Keratinocyte (primary cell): ENCODE results near the gene NHSL1. TPM values are rescaled to one million over a fixed set of nuclear protein-coding genes. Genes with fewer than 3 reads are reported as not detected.

ENCODE experiments used
- DNase-seq: peaks from one replicate; pipeline ENCODE4 v3.0.0-alpha.2; 2011; ENCODE audit warnings: low read depth, missing footprints, low spot score
- FAIRE-seq: peaks from 2 replicates; lab custom pipeline; 2011; peaks lifted over from hg19 to GRCh38; lab: Jason Lieb, UNC
- H2AFZ ChIP-seq: 2 replicates; pipeline ENCODE4 v1.6.0; 2012; ENCODE audit warnings: low read length, control low read depth, inconsistent platforms; ENCODE audit not compliant: control insufficient read depth
- H3K27ac ChIP-seq: 2 replicates; pipeline ENCODE4 v1.5.1; 2011; ENCODE audit warnings: low read length; ENCODE audit not compliant: control insufficient read depth, insufficient read depth
- H3K27me3 ChIP-seq: 3 replicates; pipeline ENCODE4 v1.6.0; 2011; ENCODE audit warnings: low read length; ENCODE audit not compliant: control insufficient read depth, insufficient read depth; ENCODE audit errors: extremely low read depth
- H3K36me3 ChIP-seq, 2 experiments: 2 replicates in 1 of 2; 3 replicates in 1 of 2; pipeline ENCODE4 v1.5.1; 2011; ENCODE audit warnings: low read length in 2 of 2, mild to moderate bottlenecking in 1 of 2; ENCODE audit not compliant: control insufficient read depth in 2 of 2, insufficient read depth in 2 of 2; ENCODE audit errors: extremely low read depth in 1 of 2
- H3K4me1 ChIP-seq: 3 replicates; pipeline ENCODE4 v1.5.1; 2011; ENCODE audit warnings: low read length; ENCODE audit not compliant: control insufficient read depth, insufficient read depth; ENCODE audit errors: extremely low read depth
- H3K4me2 ChIP-seq: 3 replicates; pipeline ENCODE4 v1.6.0; 2011; ENCODE audit warnings: low read depth, low read length; ENCODE audit not compliant: control insufficient read depth, insufficient read depth; ENCODE audit errors: extremely low read depth
- H3K4me3 ChIP-seq, 3 experiments: fragments of 200-600 bp in 1 of 3; sonication (generic) in 1 of 3; 2 replicates in 2 of 3; 3 replicates in 1 of 3; pipeline ENCODE4 v1.5.1; 2011 to 2016; ENCODE audit warnings: low read length in 3 of 3, mild to moderate bottlenecking in 3 of 3, control low read depth in 2 of 3, inconsistent platforms in 1 of 3, low read depth in 1 of 3, mixed read lengths in 1 of 3, mixed run types in 1 of 3, moderate library complexity in 1 of 3; ENCODE audit not compliant: control insufficient read depth in 2 of 3, insufficient read depth in 2 of 3; ENCODE audit errors: extremely low read depth in 1 of 3
- H3K79me2 ChIP-seq: 2 replicates; pipeline ENCODE4 v1.6.0; 2012; ENCODE audit warnings: low read length; ENCODE audit not compliant: control insufficient read depth, insufficient read depth
- H3K9ac ChIP-seq: 3 replicates; pipeline ENCODE4 v1.6.0; 2011; ENCODE audit warnings: low read length; ENCODE audit not compliant: control insufficient read depth, insufficient read depth; ENCODE audit errors: extremely low read depth
- H3K9me1 ChIP-seq: 3 replicates; pipeline ENCODE4 v1.6.0; 2011; ENCODE audit warnings: low read length; ENCODE audit not compliant: control insufficient read depth, insufficient read depth; ENCODE audit errors: extremely low read depth
- H3K9me3 ChIP-seq: 2 replicates; pipeline ENCODE4 v1.5.1; 2012; ENCODE audit warnings: low read depth, low read length; ENCODE audit not compliant: control insufficient read depth
- H4K20me1 ChIP-seq: 3 replicates; pipeline ENCODE4 v1.6.0; 2011; ENCODE audit warnings: low read length; ENCODE audit not compliant: control insufficient read depth, insufficient read depth; ENCODE audit errors: extremely low read depth
- CTCF ChIP-seq, 3 experiments: IDR thresholded peaks in 1 of 3; conservative IDR thresholded peaks in 1 of 3; optimal IDR thresholded peaks in 1 of 3; 2 replicates in 2 of 3; 3 replicates in 1 of 3; pipeline versions ENCODE3 to v1.5.1; 2011; ENCODE audit warnings: low read length in 3 of 3, mild to moderate bottlenecking in 3 of 3, moderate library complexity in 2 of 3, control low read depth in 1 of 3, inconsistent platforms in 1 of 3; ENCODE audit not compliant: insufficient read depth in 2 of 3; ENCODE audit errors: extremely low read depth in 1 of 3
- EZH2 ChIP-seq: IDR thresholded peaks from one replicate; pipeline ENCODE4 v1.6.1; 2012; ENCODE audit warnings: inconsistent platforms, mild to moderate bottlenecking, low read length, moderate library complexity
- dilution Hi-C: fragments of 300-500 bp; cut with MboI; formaldehyde crosslinking; loops from one replicate; pipeline ENCODE4 v1.7.0; 2020; ENCODE audit warnings: low sequenced_read_pairs; ENCODE audit not compliant: extremely low pct_ligation_motif_present
- polyA plus RNA-seq, 5 experiments: library from polyadenylated mRNA; depleted of rRNA in 3 of 5; stranded (reverse) in 3 of 5; stranded (forward) in 1 of 5; unstranded in 1 of 5; fragments of >200 nt; gene quantifications; 1 replicate in 1 of 5; 2 replicates in 3 of 5; 3 replicates in 1 of 5; pipeline versions ENCODE4 v1.2.1 to v1.2.3, GENCODE V29; 2011 to 2012; ENCODE audit warnings: missing spikeins in 2 of 5, low read depth in 1 of 5, low replicate concordance in 1 of 5

Gene NHSL1
- polyA plus RNA-seq, 1 donor (not counting 4 experiments of a cell fraction or from before 2014, with no cell fraction given): 11.8 TPM

GRCh38 chr6:138443979-138444378 lies 55.3 kb downstream of the NHSL1 start:
- FAIRE-seq (no peak), DNase-seq (no peak)
- Histone ChIP-seq H3K9ac (no peak overlapping the region), H3K4me1 (peaks cover 5% of the 10 kb centered on the region), H3K27me3 (no peaks in the 10 kb centered on the region), H3K36me3 (peaks cover 0 to 2% of the 10 kb centered on the region in 2 experiments), H3K9me1 (no peaks in the 10 kb centered on the region), H2AFZ (no peak overlapping the region), H4K20me1 (no peaks in the 10 kb centered on the region), H3K27ac (no peak overlapping the region), H3K79me2 (no peaks in the 10 kb centered on the region), H3K4me3 (no peak overlapping the region), H3K9me3 (no peaks in the 10 kb centered on the region), H3K4me2 (no peak overlapping the region)
- no peak for TF ChIP-seq EZH2
- TF ChIP-seq CTCF (optimal IDR thresholded peaks at IDR 0.05 in 1 of 3, IDR thresholded peaks at IDR 0.05 in 1 of 3, conservative IDR thresholded peaks at IDR 0.05 in 1 of 3; ENCODE audit: extremely low read depth in 1 of 3, insufficient read depth in 2 of 3, low read length in 3 of 3): no peak
- dilution Hi-C loops: no loop called here

DNA sequence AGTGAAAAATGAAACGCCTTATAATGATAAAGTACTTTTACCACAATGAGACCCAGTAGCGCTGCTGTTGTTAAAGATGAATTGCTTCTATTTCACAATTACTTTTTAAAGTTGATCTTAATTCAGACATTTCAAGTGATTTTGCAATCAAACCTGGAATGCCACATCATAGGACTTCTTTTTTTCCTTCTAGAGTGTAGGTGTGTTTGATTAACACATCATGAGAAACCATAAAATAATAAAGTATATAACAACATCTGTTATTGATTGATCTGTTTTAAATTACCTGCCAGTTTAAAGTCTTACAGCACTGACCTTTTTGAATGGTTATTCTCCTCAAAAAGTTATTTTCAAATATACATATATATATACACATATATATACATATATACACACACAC lies 56.6 kb downstream of the NHSL1 start:
- Histone ChIP-seq H3K9ac (no peak overlapping the region), H4K20me1 (no peaks in the 10 kb centered on the region), H3K4me1 (peaks cover 5% of the 10 kb centered on the region), H3K9me3 (no peaks in the 10 kb centered on the region), H3K27me3 (no peaks in the 10 kb centered on the region), H3K27ac (no peak overlapping the region), H3K4me2 (no peak overlapping the region), H3K79me2 (no peaks in the 10 kb centered on the region), H3K9me1 (no peaks in the 10 kb centered on the region), H2AFZ (no peak overlapping the region), H3K4me3 (no peak overlapping the region), H3K36me3 (peaks cover 0 to 2% of the 10 kb centered on the region in 2 experiments)
- DNase-seq (no peak), FAIRE-seq (no peak)
- dilution Hi-C loops: no loop called here
- TF ChIP-seq EZH2: no peak
- no peak for TF ChIP-seq CTCF (optimal IDR thresholded peaks at IDR 0.05 in 1 of 3, IDR thresholded peaks at IDR 0.05 in 1 of 3, conservative IDR thresholded peaks at IDR 0.05 in 1 of 3; ENCODE audit: extremely low read depth in 1 of 3, insufficient read depth in 2 of 3, low read length in 3 of 3)
